GM12874 (cell line): ENCODE results near the gene KIAA0408.

Experiments used
- CTCF ChIP-seq: IDR thresholded peaks from 2 replicates; pipeline ENCODE4 v1.5.1; 2011; ENCODE audit warnings: low read depth, mild to moderate bottlenecking, control low read depth, low read length, moderate library complexity; ENCODE audit not compliant: insufficient read depth

Gene KIAA0408

DNA sequence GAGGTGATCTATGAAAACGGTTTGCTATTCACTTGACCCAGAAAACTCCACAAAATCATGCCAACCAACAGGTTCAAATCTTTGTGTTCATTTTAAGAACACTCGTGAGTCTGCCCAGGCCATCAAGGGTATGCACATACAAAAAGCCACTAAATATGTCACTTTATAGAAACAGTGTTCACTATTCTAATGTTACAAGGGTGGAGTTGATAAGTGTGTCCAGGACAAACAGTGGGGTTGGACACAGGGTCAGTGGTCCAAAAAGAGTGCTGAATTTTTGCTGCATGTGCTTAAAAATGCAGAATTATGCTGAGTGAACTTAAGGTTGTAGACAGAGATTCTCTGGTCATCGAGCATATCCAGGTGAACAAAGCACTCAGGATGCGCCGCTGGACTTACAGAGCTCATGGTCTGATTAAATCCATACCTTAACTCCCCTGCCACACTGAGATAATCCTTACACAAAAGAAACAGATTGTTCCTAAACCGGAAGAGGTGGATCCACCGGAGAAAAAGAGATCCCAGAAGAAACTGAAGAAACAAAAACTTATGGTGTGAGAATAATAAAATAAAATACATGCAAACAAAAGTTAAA, 23.5 kb downstream of the KIAA0408 start:
- TF ChIP-seq CTCF: no peak

GRCh38 chr6:127434651-127435050, 24.5 kb downstream of the KIAA0408 start:
- TF ChIP-seq CTCF: no peak

DNA sequence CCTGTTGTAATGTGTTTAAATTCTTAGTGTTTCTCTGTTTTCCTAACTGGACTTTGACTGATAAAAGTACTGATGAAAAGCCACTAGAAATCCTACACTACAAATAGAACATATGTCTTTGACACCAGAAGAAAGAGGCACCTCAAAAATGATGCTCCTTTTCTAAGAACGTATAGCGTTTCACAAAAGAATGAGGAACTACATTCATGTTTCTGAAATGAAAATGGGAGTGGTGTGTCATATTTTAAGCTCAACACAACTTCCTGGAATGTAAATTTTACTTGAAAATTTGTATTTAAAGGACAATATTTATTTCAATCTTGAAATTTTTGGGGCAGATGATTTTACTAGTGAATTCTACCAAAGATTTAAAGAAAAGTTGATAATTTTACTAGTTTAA, 35.3 kb downstream of the KIAA0408 start:
- no peak for TF ChIP-seq CTCF

DNA sequence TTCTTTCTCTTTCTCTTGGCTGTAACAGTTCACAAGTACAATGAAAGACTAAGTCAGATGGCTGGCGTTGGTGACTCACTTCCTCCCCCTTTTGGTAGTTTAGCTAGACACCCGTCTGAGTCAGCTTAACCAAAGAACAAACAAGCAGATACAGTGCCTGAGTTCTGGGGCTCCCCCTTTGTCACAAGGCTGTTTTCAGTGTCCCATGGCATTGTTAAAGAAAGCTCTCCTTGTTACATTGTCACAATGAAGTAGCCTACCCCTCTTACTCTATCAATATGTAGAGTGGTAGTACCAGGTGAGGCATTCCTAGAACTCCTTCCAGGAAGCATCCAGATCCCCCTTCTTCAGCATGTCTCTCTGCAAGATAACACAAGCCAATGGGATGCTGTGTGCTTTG, 38.6 kb downstream of the KIAA0408 start:
- peak; percentile 58 for TF ChIP-seq CTCF

DNA sequence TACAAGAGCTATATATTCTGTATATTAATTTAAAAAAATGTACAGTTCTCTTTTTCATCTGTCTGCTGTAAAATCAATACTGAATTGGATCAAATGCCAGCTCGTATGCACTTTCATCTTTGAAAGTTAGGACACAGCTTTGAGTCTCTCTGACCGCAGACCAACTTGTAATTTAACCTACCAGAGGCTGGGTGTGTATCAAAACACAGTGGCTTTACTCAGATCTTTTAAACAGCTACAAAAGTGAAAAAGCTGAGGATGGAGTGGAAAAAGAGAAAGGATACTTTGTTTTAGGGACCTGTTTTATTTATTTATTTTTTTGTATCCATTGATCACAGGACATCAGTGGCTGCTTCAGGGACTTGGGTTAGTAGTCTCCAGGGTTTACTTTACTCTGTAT, 44.1 kb downstream of the KIAA0408 start:
- no peak for TF ChIP-seq CTCF
